ENCODE data around the gene PLXNB2.

The PLXNB2 gene

GRCh38 chr22:50262973-50263617 is 44.4 kb downstream of the PLXNB2 start:
- no peak for DNase-seq

DNA sequence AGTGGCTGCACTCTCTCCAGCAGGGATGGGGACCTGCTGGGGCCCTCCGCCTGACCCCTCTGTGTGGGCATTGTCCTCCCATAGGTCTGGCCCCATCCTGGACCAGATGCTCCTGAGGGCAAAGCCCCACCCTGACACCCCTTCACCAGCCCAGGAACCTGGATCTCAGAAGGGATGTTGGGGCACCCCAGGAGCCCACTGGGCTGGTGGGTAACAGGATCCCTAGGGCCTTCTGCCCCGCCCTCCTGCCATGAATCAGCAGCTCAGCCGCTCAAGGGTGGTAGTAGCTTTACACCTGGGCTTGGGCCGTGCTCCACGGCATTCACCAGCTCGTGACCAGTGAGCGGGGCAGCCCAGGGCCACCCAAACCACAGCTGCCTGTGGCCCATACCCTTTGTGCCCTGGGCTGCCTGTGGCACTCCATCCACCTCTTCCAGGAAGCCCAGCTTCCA is 45.0 kb downstream of the PLXNB2 start:
- no peak for DNase-seq

DNA sequence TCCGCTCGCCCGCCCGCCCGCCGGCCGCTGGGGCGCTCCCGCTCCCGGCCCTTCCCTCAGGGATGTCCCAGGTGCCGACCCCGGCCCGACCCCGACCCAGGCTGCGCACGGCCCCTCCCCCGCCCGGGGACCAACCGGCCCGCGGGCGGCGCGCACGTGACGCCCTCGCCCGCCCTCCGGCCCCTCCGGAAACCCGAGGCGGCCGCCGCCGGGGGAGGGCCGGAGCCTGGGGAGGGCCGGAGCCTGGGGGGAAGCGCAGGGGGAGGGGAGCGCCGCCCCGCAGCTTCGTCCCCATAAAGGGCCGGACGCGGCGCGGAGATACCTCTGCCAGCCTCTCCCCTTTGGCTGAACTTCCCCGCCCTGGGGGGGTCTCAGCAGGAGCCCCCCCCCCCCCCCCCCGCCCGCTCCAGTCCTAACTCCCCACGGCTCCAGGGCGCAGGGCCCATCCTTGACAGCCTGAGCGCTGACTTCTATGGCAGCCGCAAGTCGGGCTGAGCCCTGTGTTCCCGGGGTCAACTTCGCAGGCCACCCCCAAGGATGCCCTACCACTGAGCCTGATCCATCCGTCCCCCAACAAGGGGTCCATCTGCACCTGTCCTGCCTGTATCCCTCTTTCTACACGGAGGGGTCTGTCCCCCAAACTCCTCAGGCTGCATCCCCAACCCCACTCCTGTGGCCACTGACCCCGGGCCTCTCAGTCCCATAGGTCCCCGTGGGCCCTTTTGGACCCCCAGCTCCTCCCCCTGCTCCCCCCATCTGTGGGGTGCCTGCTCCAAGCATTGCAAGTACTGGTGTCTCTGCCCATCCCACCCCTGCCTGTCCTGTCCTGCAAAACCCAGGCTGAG is 45.6 kb downstream of the PLXNB2 start, which contains the start of gene MAPK12:
TSS of gene MAPK12 (minus strand) at position 69 of the 845 bp plus-strand sequence. CDS start 174 bp downstream, outside the sequence.
- DNase-seq = no peak

- DNase-seq = peak; percentile 63
Measured at GRCh38 chr22:50260801-50261614, 46.4 kb downstream of the PLXNB2 start.

DNA sequence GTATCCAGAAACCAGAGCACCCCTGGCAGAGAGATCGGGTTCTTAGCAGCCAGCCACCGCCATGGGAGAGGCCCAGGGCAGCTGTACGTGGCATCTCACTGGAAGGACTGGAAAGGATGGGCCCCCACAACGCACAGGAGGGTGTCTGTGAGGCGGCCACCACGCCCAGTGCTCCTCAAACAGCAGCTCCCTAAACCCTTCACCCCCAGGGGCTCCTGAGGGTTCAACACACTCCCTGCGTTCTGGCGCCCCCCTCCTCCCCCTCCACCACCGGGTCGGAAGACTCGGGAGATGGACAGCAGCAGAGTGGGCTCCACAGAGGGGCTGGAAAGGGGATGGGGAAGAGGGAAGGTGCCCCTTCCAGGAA is 47.0 kb downstream of the PLXNB2 start:
- DNase-seq = no peak

GRCh38 chr22:50259302-50259701 is 48.1 kb downstream of the PLXNB2 start:
- DNase-seq = no peak

GRCh38 chr22:50258361-50259292 is 48.8 kb downstream of the PLXNB2 start:
- no peak for DNase-seq

- no peak for DNase-seq
Measured at GRCh38 chr22:50257451-50258360, 49.7 kb downstream of the PLXNB2 start.

DNA sequence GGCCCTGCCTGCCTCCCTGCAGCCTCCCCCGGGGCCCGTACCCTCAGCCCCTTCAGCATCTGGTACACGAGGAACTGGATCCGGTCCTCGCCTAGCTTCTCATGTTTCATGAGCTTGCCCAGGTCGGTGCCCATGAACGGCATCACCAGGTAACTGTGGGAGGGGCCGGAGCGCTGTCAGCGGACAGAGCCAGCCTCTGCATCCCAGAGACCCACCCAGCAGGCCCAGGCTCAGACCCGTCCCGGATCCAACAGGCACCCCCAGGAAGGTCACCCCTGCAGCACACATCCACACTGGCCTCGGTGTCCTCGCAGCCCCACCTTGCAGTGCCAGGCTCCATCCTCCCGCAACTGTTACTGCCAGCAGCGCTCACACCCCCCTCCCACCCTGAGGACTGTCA is 50.4 kb downstream of the PLXNB2 start:
- DNase-seq = no peak

DNA sequence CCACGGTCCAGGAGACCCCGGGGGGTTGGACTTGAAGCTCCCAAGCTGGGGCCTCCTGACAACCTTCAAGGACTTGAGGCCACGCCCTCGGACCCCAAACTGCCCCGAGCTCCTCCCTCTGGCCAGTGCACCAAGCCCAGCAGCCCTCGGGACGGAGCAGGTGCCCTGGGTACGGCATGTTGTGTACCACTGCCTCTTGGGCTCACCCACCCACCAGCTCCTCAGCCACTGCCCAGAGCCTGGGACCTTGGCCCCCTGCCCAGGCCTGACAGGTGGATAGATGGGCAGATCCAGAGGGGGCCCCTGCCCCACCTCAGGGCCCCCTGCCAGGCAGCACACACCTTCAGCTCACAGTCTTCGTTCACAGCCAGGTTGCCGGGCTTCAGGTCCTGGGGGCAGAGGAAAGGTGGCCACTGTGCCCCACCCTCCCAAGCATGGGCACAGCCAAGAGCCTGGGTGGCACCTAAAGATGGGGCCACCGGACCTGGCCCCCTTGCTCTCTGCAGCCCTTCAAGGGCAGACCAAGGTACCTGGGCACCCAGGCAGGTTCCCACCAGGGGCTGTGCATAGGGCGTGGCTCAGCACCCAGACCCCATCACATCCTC is 51.1 kb downstream of the PLXNB2 start:
- DNase-seq = no peak

DNA sequence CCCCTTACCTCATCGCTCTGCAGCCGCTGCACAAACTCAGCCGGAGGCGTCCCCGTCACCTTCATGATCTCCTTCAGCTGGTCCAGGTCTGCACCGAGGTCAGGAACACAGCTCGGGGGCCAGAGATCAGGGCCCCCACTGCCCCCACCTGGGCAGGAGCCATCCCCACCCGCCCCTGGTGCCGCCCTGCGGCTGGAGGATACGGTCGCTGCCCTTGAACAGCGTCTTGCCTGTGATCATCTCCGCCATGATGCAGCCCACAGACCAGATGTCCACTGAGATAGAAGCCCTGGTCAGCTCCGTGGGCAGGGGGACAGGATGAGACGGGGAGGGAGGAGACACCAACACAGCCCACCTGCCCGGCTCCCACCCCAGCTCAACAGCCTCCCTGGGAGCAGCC is 51.8 kb downstream of the PLXNB2 start:
- no peak for DNase-seq

DNA sequence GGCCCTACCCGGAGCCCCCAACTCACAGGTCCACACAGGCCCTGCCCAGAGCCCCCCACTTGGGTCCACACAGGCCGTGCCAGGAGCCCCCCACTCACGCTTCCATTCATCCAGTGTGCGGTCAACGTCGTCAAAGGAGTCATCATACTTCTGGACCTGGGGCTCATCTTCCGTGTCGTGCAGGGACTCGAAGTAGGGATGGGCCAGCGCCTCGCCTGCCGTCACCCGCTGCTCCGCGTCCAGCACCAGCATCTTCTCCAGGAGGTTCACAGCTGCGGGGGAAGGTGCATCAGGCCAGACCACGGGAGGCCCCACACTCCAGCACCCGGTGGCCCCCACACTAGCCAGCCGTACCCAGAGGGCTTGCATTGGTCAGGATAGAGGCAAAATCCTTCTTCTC is 52.3 kb downstream of the PLXNB2 start:
- DNase-seq = no peak

GRCh38 chr22:50253941-50254340 is 53.5 kb downstream of the PLXNB2 start:
- no peak for DNase-seq

DNA sequence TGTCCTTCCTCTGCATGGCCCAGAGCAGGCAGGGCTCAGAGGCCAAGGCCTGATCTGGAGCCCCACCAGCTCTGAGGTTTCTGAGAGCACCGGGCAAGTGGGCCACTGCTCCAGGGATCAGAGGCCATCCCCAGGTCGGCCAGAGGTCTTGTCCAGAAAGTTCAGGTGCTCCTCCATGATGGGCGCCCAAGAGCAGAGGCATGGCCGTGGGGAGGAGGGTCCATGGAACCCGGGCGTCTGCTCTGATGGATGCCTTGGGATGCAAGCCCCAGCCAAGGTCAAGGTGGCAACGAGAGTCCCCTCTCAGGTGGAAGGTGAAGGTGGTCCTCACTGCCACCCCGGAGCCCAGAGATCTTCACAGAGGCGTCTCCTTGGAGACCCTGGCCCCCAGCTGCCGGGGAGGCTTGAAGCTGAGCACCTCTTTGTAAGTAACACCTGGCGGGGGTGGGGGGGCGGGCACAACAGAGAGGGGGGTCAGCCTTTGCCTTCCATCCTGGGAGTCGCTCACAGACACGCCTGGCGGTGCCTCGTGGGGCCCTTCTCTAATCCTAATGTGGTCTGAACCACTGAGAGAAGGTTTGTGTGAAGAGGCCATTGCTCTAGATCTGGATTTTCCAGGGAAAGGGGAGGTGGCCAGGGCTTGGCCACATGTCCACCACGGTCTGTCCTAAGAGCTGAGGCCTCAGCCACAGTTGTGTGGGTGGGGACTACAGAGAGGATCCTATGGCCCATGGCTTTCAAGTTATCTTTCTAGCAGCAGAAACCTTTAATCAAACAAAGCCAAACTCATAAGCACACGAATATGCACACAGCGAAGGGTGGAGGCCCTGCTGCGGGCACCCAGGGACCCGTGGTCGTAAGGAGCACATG is 54.2 kb downstream of the PLXNB2 start:
- DNase-seq = no peak

DNA sequence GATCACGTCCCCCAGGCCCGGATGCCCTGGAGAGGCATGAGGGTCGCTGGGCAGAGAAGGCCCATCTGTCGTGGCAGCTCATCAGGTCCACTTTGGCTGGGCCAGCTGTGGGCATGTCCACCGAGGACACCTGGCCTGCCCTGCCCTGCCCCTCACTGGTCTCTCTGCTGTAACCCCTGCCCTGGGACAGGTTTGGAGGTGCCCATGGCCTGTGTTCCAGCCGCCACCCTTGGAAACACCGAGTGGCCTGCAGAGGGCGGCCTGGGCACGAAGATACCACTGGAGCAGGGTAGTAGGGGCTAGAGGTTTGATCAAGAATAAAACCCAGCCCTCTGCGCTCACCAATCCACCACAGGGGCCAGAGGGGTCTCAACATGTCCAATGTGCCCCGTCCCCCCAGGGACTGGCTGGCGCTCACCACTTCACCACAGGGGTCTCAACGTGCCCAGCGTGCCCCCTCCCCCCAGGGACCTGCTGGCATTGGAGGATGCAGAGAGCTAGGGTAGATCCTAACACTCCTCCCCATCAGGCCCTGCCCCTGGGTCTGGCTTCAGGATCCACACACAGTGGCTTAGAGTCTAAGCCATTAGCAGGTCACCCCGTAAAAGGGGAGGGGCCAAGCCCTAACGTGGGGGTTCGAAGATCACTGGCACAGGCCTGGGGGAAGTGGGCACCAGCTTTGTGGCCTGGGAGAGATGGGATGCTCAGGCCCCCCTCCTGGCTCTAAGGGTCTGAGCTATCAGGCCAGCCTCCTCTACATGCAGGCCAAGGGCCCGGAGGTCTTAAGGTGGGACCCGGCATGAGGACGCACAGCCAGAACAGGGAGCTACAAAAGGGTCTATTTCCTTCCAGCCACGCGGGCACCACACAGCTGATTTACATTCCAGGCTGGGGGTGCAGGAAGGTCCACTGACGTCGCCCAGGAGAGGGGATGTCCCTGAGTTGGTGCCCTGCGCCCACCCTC is 55.1 kb downstream of the PLXNB2 start:
- peak; percentile 79 for DNase-seq

DNA sequence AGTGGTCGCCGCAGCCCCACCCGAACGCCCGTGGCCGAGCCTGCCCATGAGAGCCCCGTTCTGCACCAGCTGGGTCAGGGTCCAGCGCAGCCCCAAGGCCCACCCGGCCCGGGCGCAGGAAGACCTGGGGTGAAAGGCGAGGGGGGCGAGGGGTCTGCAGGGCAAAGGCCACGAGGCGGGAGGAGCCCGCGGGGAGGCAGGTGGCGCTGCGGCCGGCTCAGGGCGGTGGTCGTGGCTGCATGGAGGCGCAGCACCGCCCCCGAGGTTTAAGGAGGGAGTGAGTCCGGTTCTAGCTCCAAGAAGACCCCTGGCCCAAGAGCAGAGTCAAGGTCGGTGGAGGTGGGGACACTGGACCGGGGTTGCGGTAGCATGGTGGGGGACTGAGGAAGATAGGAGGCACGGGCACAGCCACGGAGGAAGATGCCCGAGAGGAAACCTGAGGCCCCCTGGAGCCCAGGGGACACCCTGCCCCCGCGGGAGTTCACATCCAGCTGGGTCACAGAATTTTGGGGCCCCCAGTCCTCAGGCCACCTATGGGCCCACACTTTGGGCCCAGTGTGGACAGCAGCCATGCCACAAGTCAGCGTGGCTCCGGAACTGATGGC is 55.9 kb downstream of the PLXNB2 start:
- DNase-seq = no peak

DNA sequence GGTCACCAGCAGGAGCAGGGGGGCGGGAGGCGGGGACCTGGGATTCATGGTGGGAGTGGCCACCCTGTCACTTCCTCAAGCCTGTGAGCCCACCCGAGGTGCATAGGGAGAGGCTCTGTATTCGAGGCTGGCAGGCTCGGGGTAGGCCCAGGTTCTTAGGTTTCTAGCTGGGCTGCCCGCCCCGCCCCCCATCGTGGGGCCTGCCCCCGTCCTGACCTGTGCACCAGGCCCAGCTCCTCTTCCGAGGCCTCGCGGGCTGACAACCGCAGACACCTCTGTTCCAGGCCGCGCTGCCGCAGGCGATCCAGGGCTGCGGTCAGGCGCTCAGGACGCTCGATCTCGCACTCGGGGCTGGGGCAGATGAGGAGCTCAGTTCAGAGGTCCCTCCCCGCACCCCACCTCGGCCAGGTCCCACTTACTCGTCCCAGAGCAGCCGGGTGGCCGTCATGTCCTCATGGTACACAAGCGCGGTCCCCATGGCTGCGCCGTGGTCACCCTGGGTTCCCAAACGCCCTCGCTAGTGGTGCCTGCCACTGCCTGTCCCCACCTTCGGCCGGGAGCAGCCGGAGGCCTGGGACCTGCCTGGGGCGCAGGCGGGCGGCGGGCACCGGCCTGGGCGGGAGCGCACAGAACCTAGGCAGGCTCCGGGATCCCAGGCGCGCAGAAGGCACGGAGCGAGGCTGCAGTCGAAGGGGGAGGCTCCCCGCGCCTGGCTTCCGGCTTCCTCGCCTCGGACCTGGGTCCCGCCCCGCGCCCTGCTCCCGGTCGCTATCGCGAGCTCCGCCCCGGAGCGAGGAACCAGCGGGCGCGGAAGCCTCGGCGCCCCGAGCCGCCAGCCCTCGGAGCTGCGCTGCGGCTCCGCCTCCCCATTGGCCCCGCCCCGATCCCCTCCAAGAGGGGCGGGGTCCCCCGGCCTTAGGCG is 56.6 kb downstream of the PLXNB2 start, which contains the start of gene HDAC10:
TSS of gene HDAC10 (minus strand) at position 711 of the 922 bp plus-strand sequence. CDS start at position 478, 233 bp downstream.
- DNase-seq = peak; percentile 89
